Kasumi-1 (cell line): ENCODE results near the gene CEPT1.

ENCODE experiments used
- DNase-seq, 2 experiments: peaks; one replicate each; lab custom pipeline; 2025; lab: John Stamatoyannopoulos, UW

Gene CEPT1

DNA sequence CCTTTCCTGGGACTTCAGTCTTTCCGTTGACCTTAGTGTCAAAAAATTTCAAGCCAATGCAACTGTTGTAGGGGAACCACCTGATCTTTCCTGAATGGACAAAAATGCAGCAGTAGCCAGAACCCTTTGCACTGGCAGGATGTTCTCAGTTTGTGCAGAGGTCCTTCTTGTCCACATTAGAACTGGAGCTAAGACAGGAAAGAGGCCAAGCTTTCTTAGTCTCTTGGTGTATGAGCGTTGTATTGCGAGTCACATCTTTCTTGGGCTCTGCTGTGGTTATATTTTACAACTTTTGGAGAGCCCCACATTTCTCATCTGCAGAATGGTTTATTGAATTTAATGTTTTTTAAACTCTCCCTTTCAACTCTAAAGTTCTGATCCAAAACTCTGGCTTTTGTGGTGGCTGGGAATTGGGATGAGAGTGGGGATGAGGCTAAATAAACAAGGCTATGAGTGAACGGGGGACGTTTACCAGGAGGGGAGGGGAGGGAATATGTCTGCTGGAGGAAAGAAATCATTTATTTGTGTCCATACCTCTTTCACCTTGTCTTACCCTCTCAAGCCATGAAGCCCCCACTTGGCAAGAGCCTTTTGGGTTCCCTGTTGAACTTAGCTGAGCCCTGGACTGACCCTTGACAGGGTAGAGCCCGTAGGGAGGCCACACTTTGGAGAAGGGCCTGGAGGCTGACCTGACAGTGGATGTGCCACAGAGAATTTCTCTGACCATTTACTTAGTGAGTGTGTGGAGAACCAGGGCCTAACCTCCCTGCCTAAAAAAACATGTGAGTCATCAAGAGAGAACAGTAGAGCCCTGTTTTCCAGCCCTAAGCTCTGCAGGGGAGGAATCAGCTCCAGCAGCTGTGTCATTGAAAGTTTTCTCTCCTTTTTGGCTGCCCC, 88.1 kb downstream of the CEPT1 start:
- DNase-seq = no peak

DNA sequence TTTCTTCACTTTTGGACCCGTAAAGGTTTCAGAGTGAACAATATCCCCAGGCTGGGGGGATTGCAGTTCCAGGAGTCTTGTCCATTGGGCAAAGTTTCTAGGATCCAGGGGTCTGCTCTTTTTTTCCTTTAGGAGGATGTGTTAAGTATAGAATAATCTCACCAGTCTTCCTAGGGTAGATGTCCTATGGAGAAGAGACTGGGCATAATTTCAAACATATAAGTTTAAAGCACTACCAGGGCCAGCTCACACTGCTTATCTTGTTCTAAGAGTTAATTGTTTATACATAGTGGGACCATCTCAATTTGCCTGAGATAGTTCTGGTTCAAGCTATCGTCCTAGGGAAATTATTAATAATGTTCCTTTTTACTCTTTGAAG, 88.7 kb downstream of the CEPT1 start:
- no peak for DNase-seq

DNA sequence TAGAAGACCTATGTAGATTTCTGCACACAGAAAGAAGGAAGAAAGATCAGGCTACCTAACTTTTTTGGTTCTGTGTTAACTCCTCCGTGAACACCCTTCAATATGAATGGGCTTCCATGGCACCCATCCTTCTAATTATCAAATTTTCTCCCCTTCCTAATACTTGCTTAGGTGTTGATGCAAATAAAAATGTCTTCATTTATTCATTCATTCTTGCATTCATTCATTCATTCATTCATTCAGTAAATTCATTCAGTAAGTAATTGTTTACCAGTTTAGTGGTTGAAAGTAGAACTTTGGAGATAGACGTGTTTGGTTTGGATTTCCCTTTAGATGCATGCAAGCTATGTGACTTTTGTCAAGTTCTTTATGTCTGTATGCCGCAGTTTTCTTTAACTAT, 92.1 kb downstream of the CEPT1 start:
- no peak for DNase-seq

DNA sequence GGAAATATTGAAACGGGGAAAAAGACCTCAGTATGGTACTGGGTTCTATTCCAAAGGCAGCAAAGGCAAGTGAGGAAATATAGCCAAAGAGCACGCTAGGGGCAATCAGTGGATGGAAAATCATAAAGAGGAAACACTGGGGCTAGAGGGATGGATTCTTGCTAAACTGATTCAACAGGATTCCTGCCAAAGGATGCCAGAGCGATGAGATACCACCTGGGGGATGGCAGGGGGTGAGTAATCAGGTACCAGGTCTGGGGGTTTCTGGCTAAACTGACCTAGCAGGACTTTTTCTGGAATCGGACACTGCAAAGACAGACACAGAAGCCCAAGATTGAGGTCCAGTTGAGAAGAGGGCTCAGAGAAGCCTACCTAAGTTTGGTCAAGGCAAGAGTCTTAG, 94.2 kb downstream of the CEPT1 start:
- no peak for DNase-seq
